Sigmoid colon (tissue), 7 donors: ENCODE results near the gene SLC6A3. TPM values are rescaled to one million over a fixed set of nuclear protein-coding genes. Genes with fewer than 3 reads are reported as not detected.
"Not testable (repeated sequence)": the region's sequence is repeated elsewhere in the genome, so short reads cannot be mapped to it uniquely, and the experiment has no call there.

Experiments
- DNase-seq: peaks from one replicate; pipeline ENCODE4 v3.0.0-alpha.2; 2019
- H3K27ac ChIP-seq, 4 donors: fragments of 200-600 bp; sonication (generic); one replicate each; pipeline ENCODE4 v1.5.1; 2016 to 2019; ENCODE audit warnings: mild to moderate bottlenecking in 1 of 4
- H3K27me3 ChIP-seq, 3 donors: fragments of 200-600 bp; sonication (generic); one replicate each; pipeline ENCODE4 v1.5.1; 2019; ENCODE audit warnings: mild to moderate bottlenecking in 1 of 3
- H3K36me3 ChIP-seq, 4 donors: fragments of 200-600 bp; sonication (generic); one replicate each; pipeline ENCODE4 v1.5.1; 2016 to 2019
- H3K4me1 ChIP-seq, 4 donors: fragments of 200-600 bp; sonication (generic); one replicate each; pipeline ENCODE4 v1.5.1; 2017 to 2019
- H3K4me3 ChIP-seq, 4 donors: fragments of 200-600 bp; sonication (generic); one replicate each; pipeline ENCODE4 v1.5.1; 2017 to 2019; ENCODE audit warnings: mild to moderate bottlenecking in 2 of 4, moderate library complexity in 1 of 4
- H3K9me3 ChIP-seq, 4 donors: fragments of 200-600 bp in 3 of 4; sonication (generic) in 3 of 4; one replicate each; pipeline versions ENCODE4 v1.5.1 to v1.6.1; 2013 to 2019
- CTCF ChIP-seq, 4 experiments: fragments of 450-650 bp in 3 of 4; fragments of 200-600 bp in 1 of 4; IDR thresholded peaks; one replicate each; pipeline ENCODE4 v1.5.1; 2016 to 2019; ENCODE audit warnings: antibody characterized with exemption in 4 of 4, mild to moderate bottlenecking in 3 of 4, moderate library complexity in 2 of 4
- EP300 ChIP-seq, 4 donors: sonication (generic); formaldehyde crosslinking; IDR thresholded peaks; one replicate each; pipeline ENCODE4 v1.6.1; 2017; ENCODE audit warnings: antibody characterized with exemption in 4 of 4
- POLR2A ChIP-seq, 2 donors: fragments of 450-650 bp; IDR thresholded peaks; one replicate each; pipeline ENCODE4 v1.6.1; 2016; ENCODE audit warnings: antibody characterized with exemption in 2 of 2, mild to moderate bottlenecking in 2 of 2, moderate library complexity in 2 of 2
- POLR2AphosphoS5 ChIP-seq, 4 donors: sonication (generic); formaldehyde crosslinking; IDR thresholded peaks; one replicate each; pipeline ENCODE4 v1.6.1; 2017; ENCODE audit warnings: antibody characterized with exemption in 4 of 4
- WGBS, 2 donors: extraction: QIAGEN DNeasy Blood & Tissue Kit; methylation state at CpG; one replicate each; pipeline ENCODE4 v1.1.7; 2013; 5-methylcytosine and 5-hydroxymethylcytosine counted together
- intact Hi-C: fragments of 100-400 bp; cut with DNase I; formaldehyde crosslinking; loops from one replicate; pipeline ENCODE4 v1.15.1; 2023
- polyA plus RNA-seq, 3 donors: library from polyadenylated mRNA; stranded (reverse); fragments of 200-250 nt; gene quantifications; one replicate each; pipeline ENCODE4 v1.2.3, GENCODE V29; 2013
- total RNA-seq, 4 donors: library from RNA; depleted of rRNA; stranded (reverse); fragments of >200 nt; gene quantifications; one replicate each; pipeline ENCODE4 v1.1.0, GENCODE V29; 2016
- donor health status: healthy with polysubstance abuse.
- donor health status: Bipolar disorder and iron deficiency.
- donor health status: healthy.

The SLC6A3 gene
- total and polyA plus RNA-seq, 7 donors = 0.06 TPM; not detected in 6

GRCh38 chr5:1376981-1377380 lies 68.3 kb downstream of the SLC6A3 start:
- no peak for DNase-seq
- Histone ChIP-seq H3K36me3 (no peaks in the 10 kb centered on the region), H3K27ac (no peak overlapping the region), H3K4me1 (peaks cover 0 to 11% (median 5%) of the 10 kb centered on the region in 4 donors), H3K4me3 (no peak overlapping the region), H3K9me3 (no peaks in the 10 kb centered on the region), H3K27me3 (peaks cover 0 to 42% (median 12%) of the 10 kb centered on the region in 3 donors)
- no peak for TF ChIP-seq CTCF (IDR thresholded peaks at IDR 0.05)
- no peak for TF ChIP-seq POLR2AphosphoS5 (IDR thresholded peaks at IDR 0.05)
- TF ChIP-seq EP300 (IDR thresholded peaks at IDR 0.05) = no peak
- no peak for TF ChIP-seq POLR2A (IDR thresholded peaks at IDR 0.05)
- 91% methylated on average over 3 of the region's 3 CpGs for WGBS, 2 donors
- intact Hi-C loops = no loop called here

GRCh38 chr5:1375871-1376810 lies 69.1 kb downstream of the SLC6A3 start:
- Histone ChIP-seq H3K4me3 (no peak overlapping the region), H3K4me1 (peaks cover 0 to 11% (median 5%) of the 10 kb centered on the region in 4 donors), H3K27me3 (peaks cover 0 to 34% (median 12%) of the 10 kb centered on the region in 3 donors), H3K9me3 (no peaks in the 10 kb centered on the region), H3K36me3 (no peaks in the 10 kb centered on the region), H3K27ac (no peak overlapping the region)
- no peak for TF ChIP-seq POLR2AphosphoS5 (IDR thresholded peaks at IDR 0.05)
- no peak for TF ChIP-seq CTCF (IDR thresholded peaks at IDR 0.05)
- no peak for TF ChIP-seq EP300 (IDR thresholded peaks at IDR 0.05)
- TF ChIP-seq POLR2A (IDR thresholded peaks at IDR 0.05) = no peak
- intact Hi-C loops = no loop called here
- DNase-seq = no peak
- WGBS, 2 donors = 73 to 77% methylated on average over 23 of the region's 23 CpGs

GRCh38 chr5:1374679-1375055 lies 70.6 kb downstream of the SLC6A3 start:
- Histone ChIP-seq H3K4me1 (no peaks in the 10 kb centered on the region), H3K27ac (no peak overlapping the region), H3K9me3 (no peaks in the 10 kb centered on the region), H3K36me3 (no peaks in the 10 kb centered on the region), H3K27me3 (peaks cover 0 to 19% (median 1%) of the 10 kb centered on the region in 3 donors), H3K4me3 (no peak overlapping the region)
- no peak for DNase-seq
- no peak for TF ChIP-seq POLR2A (IDR thresholded peaks at IDR 0.05)
- TF ChIP-seq CTCF (IDR thresholded peaks at IDR 0.05) = no peak
- TF ChIP-seq EP300 (IDR thresholded peaks at IDR 0.05) = no peak
- no peak for TF ChIP-seq POLR2AphosphoS5 (IDR thresholded peaks at IDR 0.05)
- 65 to 75% methylated on average over 6 of the region's 6 CpGs for WGBS, 2 donors
- intact Hi-C loops = no loop called here

GRCh38 chr5:1374030-1374678 lies 71.1 kb downstream of the SLC6A3 start:
- 61 to 65% methylated on average over 9 of the region's 9 CpGs for WGBS, 2 donors
- DNase-seq = no peak
- Histone ChIP-seq H3K4me1 (no peaks in the 10 kb centered on the region), H3K36me3 (no peaks in the 10 kb centered on the region), H3K27ac (no peak overlapping the region), H3K4me3 (no peak overlapping the region), H3K27me3 (peaks cover 0 to 15% (median 0%) of the 10 kb centered on the region in 3 donors), H3K9me3 (no peaks in the 10 kb centered on the region)
- no peak for TF ChIP-seq POLR2A (IDR thresholded peaks at IDR 0.05)
- TF ChIP-seq POLR2AphosphoS5 (IDR thresholded peaks at IDR 0.05) = no peak
- TF ChIP-seq EP300 (IDR thresholded peaks at IDR 0.05) = no peak
- intact Hi-C loops = no loop called here

- H3K27ac ChIP-seq, H3K36me3 ChIP-seq, DNase-seq, H3K4me3 ChIP-seq, H3K9me3 ChIP-seq, intact Hi-C loops, H3K27me3 ChIP-seq, H3K4me1 ChIP-seq: not testable (repeated sequence)
- WGBS, 2 donors = 93 to 96% methylated on average over 4 of the region's 4 CpGs
Observed at GRCh38 chr5:1371972-1372342, 73.3 kb downstream of the SLC6A3 start.
